HK-2 (cell line): ENCODE results near the gene SUGT1.
"Not testable (repeated sequence)": the region's sequence is repeated elsewhere in the genome, so short reads cannot be mapped to it uniquely, and the experiment has no call there.

Experiments used
- DNase-seq: peaks from one replicate; pipeline ENCODE4 v3.0.0-alpha.2; 2018; ENCODE audit not compliant: unreplicated experiment

The SUGT1 gene

DNA sequence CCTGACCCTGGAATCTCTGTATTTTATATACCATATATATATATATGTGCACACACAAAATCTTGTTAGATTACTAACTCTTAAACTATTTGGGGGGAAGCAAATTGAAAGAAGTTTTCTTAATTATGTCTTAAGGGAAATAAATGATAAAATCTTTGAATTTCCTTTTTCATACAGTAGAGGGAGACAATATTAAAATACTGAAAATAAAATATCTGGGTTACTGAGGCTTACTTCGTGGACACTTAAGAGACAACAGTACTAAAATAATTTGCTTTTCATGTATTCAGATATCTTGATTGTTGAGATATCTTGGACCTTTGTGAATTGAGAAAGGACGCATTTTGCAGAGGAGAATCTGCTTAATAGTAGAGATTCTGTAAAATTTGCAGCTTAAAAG, 17.0 kb downstream of the SUGT1 start:
- no peak for DNase-seq

DNA sequence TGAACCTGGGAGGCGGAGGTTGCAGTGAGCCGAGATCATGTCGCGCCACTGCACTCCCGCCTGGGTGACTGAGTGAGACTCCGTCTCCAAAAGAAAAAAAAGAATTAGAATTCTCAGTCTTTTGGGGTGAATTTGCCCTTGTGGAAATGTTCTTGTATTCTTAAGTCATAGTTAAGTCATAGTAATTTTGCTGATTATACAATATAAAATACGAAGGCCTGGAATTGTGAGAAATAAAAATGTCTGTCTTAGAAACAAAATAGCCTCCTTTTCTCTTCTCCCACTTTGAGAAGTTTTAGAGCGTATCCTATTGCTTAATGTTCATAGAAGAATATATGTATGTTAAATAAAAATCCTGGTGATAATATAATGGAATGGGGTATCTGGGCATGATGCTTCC, 18.1 kb downstream of the SUGT1 start:
- no peak for DNase-seq

GRCh38 chr13:52673465-52673864, 20.8 kb downstream of the SUGT1 start:
- DNase-seq = no peak

DNA sequence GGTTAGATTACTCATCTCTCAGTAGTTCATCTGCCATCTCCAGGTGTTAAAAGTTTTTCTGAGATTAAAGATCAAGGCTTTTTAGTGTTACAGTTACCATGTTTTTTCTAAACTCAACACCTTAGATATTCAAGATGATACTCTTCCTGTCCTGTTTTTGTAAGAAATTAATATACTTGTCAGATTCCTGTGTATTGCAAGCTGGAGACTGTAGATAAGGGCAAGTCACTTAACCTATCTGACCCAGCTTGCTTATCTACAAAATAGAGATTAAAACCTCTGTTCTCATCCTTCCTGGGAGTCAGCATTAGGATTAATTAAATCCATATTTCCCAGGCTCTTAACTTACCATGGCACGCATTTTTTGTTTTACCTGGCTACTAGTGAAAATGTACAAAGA, 25.2 kb downstream of the SUGT1 start:
- no peak for DNase-seq

GRCh38 chr13:52685806-52686205, 33.2 kb downstream of the SUGT1 start:
- peak; percentile 52 for DNase-seq

DNA sequence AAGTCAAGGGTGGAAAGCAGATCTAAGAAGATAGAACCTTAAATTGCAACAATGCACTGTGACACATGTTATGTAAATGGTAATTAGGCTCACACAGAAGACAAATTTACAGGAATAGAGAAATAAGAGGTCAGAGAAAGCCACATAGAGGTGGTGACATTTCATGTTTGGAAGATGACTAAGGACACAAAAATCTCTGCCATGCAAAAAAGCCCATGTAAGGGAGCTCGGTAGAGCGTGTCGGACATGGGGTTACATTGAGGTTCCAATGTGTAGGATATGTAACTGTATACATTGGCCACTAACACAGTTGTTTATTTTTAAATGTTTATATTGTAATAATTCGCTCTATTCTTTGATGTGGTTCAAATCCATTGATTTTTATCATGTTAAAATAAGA, 33.7 kb downstream of the SUGT1 start:
- peak; percentile 12 for DNase-seq

GRCh38 chr13:52695856-52696255, 43.2 kb downstream of the SUGT1 start:
- no peak for DNase-seq

- no peak for DNase-seq
Measured at GRCh38 chr13:52696566-52696965, 43.9 kb downstream of the SUGT1 start.

DNA sequence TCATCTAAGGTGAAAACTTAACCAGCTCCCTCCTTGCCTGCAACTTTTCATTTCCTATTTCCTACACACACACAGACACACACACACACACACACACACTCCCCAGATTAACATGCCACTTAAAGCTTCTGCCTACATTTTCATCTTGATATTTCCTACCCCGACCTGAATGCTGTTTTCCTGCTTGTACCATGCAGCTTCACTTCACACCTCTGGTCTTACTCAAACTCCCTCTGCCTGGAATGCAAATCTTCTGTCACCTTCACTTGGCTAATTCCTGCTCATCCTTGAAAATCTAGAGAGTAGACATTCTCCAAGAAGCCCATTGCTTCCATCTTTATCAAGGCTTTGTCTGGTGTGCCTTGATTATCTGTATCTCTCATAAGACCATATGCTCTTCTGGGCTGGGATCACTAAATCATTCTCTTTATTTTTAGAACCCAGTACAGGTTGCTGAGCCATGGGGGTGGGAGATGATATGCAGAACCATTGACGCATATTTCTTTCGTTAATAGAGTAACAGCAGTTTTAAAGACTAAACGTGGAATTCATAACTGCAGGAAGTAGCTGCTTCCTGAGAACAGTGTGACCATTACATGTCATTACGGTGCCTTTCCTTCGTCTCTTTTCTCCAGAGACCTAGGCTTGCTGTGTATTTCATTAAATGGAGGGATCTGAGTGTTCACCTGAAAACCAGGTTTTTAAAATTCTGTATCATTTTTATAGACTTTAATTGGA, 49.3 kb downstream of the SUGT1 start:
- no peak for DNase-seq

DNA sequence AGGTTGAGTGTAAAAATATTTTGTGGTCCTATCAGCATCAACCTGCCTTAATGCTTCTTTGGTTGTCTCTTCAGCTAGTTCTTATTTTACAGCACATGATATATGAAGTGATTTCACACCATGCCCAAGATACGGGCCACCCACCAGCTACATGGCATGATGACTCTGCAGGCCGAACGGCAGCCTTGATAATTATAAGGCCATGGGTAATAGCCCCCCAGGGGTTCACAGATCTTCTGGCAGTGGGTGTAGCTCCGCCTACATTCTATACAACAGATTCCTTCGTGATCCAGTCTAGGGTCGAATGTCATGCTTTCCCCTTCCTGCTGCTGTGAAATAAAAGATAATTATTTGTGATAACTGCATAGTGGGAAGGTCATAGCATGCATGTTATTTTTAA, 50.8 kb downstream of the SUGT1 start:
- no peak for DNase-seq

DNA sequence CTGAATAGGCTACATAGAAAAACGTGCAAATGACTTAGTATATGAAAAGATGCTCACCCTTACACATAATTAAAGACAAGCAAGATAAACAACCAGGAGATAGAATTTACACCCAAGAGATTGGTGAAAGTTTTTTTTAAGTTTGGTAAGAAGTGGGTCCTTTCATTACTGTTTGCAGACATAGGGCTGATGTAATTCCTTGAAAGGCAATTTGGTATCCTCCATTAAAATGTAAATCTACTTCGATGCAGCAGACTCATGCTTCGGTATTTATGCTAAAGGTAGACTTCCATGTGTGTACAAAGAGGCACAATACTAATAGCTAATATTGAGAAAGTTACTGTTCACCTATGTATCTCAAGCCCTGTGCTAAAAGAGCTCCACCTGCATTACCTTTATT, 53.4 kb downstream of the SUGT1 start:
- no peak for DNase-seq

DNA sequence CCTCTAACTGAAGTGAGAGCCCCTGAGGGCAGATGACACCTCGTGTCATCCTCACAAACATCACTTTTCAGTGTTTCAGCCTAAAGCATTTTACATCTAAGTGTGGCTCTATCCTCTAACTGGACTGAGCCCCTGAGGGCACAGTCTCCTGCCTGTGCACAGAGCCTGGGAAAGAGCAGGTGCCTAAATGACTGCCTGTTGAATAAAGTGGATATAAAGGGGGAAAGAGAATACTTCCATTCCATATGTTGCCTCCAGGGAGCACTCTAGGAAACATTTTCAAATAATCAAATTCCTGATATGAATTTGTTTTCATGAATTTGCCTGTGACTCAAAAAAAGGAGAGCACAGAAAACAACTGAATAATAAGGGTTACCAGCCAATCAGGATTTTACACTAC, 54.7 kb downstream of the SUGT1 start:
- DNase-seq = no peak

DNA sequence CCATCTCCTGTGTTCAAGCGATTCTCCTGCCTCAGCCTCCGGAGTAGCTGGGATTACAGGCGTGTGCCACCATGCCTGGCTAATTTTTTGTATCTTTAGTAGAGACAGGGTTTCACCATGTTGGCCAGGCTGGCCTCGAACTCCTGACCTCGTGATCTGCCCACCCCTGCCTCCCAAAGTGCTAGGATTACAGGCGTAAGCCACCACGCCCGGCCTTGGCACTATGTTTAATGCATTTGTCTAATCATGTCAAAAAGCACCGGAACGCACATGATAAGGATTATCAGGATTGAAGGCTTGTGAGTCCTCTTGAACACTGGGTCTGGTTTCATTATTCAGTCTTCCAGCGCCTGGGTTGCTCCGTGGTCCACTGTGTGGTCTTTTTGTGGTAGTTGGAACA, 55.6 kb downstream of the SUGT1 start:
- not testable (repeated sequence) for DNase-seq

- DNase-seq = no peak
Measured at GRCh38 chr13:52711286-52711685, 58.6 kb downstream of the SUGT1 start.

GRCh38 chr13:52712385-52712784, 59.7 kb downstream of the SUGT1 start:
- no peak for DNase-seq

GRCh38 chr13:52713894-52714293, 61.3 kb downstream of the SUGT1 start:
- no peak for DNase-seq

GRCh38 chr13:52720904-52721303, 68.3 kb downstream of the SUGT1 start:
- not testable (repeated sequence) for DNase-seq

DNA sequence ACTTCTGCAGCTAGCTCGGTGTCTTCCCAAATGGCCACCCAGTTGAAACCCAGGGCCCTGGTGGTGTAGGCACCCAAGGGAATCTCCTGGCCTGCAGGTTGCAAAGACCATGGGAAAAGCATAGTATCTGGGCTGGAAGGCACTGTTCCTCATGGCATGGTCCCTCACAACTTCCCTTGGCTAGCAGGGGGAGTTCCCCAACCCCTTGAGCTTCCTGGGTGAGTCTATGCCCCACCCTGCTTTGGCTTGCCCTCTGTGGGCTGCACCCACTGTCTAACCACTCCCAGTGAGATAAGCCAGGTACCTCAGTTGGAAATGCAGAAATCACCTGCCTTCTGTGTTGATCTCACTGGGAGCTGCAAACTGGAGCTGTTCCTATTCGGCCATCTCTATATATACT, 68.7 kb downstream of the SUGT1 start:
- not testable (repeated sequence) for DNase-seq

GRCh38 chr13:52723181-52723580, 70.5 kb downstream of the SUGT1 start:
- DNase-seq = no peak

DNA sequence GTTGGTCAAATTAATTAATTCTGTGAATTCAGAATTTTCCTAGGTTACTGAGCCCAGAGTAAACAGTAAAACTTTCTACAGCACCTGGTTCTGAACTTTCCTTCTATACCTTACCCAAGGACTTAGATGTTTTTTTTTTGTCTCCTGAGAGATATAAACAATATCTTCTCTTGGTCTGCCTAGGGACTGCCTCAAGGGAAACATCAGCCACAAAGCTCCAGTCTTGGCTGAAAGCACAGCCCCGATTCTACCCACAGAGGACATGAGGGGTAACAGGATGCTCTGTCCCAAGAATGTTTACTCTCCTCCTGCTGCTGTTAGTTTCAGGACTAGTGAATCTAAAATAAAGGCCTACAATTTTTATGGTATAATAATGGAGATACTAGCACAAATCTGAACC, 72.7 kb downstream of the SUGT1 start:
- no peak for DNase-seq

DNA sequence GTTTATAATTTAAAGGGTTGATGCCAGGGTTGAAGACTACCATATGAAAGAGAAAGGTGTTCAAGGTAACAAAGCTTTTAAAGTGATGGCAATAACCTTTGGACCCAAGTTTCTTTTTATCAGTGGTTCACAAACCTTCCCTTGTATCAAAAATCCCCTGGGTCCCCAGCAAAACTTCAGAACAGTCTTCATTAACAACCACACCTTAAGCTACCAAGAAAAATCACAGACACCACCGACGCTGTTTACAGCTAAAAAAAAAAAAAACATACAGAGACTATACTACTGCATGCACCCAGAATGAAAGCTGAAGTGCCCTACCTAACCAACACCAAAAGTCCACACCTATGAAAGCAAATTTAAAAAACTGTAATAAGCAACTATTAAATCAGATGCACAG, 73.6 kb downstream of the SUGT1 start:
- DNase-seq = no peak

- no peak for DNase-seq
Measured at GRCh38 chr13:52734075-52734623, 81.5 kb downstream of the SUGT1 start.

- DNase-seq = no peak
Measured at GRCh38 chr13:52736891-52737290, 84.3 kb downstream of the SUGT1 start.

GRCh38 chr13:52737451-52737850, 84.8 kb downstream of the SUGT1 start:
- no peak for DNase-seq
